ENCODE measurements around the gene KLK6.

DNA sequence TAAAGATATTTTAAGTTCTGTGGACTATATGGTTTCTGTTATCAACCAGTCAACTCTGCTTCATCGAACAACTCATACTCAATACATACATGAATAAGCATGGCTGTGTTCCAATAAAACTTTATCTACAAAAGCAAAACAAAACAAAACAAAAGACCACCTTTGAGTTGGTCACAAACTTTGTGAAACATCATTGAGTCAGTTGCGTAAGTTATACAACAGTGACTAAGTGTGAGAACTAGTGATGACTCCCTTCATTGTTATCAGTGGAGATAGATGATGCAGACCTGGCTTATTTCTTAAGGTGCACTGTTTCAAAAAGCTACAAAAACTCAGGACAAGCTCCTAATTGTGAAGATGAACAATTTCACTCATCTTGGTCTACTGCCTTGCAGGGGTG lies 43.7 kb downstream of the KLK6 start:
- TF ChIP-seq RAD21 (IDR thresholded peaks at IDR 0.05) (no peak), TAF1 (conservative IDR thresholded peaks at IDR 0.05) (no peak), SP1 (IDR thresholded peaks at IDR 0.05) (no peak), YY1 (IDR thresholded peaks at IDR 0.05) (no peak), FOXA1 (IDR thresholded peaks at IDR 0.05) (no peak), JUND (IDR thresholded peaks at IDR 0.05) (no peak)
- TF ChIP-seq, protein P1, sequence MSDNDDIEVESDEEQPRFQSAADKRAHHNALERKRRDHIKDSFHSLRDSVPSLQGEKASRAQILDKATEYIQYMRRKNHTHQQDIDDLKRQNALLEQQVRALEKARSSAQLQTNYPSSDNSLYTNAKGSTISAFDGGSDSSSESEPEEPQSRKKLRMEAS (IDR thresholded peaks at IDR 0.05): no peak
- TF ChIP-seq, protein P2, sequence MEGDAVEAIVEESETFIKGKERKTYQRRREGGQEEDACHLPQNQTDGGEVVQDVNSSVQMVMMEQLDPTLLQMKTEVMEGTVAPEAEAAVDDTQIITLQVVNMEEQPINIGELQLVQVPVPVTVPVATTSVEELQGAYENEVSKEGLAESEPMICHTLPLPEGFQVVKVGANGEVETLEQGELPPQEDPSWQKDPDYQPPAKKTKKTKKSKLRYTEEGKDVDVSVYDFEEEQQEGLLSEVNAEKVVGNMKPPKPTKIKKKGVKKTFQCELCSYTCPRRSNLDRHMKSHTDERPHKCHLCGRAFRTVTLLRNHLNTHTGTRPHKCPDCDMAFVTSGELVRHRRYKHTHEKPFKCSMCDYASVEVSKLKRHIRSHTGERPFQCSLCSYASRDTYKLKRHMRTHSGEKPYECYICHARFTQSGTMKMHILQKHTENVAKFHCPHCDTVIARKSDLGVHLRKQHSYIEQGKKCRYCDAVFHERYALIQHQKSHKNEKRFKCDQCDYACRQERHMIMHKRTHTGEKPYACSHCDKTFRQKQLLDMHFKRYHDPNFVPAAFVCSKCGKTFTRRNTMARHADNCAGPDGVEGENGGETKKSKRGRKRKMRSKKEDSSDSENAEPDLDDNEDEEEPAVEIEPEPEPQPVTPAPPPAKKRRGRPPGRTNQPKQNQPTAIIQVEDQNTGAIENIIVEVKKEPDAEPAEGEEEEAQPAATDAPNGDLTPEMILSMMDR (IDR thresholded peaks at IDR 0.05; ENCODE audit: low read depth, low read length, missing input control): no peak
- TF ChIP-seq, protein P3, sequence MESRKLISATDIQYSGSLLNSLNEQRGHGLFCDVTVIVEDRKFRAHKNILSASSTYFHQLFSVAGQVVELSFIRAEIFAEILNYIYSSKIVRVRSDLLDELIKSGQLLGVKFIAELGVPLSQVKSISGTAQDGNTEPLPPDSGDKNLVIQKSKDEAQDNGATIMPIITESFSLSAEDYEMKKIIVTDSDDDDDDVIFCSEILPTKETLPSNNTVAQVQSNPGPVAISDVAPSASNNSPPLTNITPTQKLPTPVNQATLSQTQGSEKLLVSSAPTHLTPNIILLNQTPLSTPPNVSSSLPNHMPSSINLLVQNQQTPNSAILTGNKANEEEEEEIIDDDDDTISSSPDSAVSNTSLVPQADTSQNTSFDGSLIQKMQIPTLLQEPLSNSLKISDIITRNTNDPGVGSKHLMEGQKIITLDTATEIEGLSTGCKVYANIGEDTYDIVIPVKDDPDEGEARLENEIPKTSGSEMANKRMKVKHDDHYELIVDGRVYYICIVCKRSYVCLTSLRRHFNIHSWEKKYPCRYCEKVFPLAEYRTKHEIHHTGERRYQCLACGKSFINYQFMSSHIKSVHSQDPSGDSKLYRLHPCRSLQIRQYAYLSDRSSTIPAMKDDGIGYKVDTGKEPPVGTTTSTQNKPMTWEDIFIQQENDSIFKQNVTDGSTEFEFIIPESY (IDR thresholded peaks at IDR 0.05): no peak
- TF ChIP-seq, protein P4, sequence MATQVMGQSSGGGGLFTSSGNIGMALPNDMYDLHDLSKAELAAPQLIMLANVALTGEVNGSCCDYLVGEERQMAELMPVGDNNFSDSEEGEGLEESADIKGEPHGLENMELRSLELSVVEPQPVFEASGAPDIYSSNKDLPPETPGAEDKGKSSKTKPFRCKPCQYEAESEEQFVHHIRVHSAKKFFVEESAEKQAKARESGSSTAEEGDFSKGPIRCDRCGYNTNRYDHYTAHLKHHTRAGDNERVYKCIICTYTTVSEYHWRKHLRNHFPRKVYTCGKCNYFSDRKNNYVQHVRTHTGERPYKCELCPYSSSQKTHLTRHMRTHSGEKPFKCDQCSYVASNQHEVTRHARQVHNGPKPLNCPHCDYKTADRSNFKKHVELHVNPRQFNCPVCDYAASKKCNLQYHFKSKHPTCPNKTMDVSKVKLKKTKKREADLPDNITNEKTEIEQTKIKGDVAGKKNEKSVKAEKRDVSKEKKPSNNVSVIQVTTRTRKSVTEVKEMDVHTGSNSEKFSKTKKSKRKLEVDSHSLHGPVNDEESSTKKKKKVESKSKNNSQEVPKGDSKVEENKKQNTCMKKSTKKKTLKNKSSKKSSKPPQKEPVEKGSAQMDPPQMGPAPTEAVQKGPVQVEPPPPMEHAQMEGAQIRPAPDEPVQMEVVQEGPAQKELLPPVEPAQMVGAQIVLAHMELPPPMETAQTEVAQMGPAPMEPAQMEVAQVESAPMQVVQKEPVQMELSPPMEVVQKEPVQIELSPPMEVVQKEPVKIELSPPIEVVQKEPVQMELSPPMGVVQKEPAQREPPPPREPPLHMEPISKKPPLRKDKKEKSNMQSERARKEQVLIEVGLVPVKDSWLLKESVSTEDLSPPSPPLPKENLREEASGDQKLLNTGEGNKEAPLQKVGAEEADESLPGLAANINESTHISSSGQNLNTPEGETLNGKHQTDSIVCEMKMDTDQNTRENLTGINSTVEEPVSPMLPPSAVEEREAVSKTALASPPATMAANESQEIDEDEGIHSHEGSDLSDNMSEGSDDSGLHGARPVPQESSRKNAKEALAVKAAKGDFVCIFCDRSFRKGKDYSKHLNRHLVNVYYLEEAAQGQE (IDR thresholded peaks at IDR 0.05): no peak

All from liver (tissue), 3 donors.